GM12891 (cell line): ENCODE results near the gene LST1.

Experiments
- DNase-seq: peaks from one replicate; pipeline ENCODE4 v3.0.0; 2011; ENCODE audit warnings: low spot score; ENCODE audit not compliant: insufficient read length
- FAIRE-seq: peaks from 2 replicates; lab custom pipeline; 2011; peaks lifted over from hg19 to GRCh38; lab: Jason Lieb, UNC
- PAX5 ChIP-seq: IDR thresholded peaks from 2 replicates; pipeline ENCODE4 v1.6.1; 2011; ENCODE audit warnings: low read length, moderate library complexity, mild to moderate bottlenecking; ENCODE audit not compliant: insufficient read depth, severe bottlenecking
- POLR2A ChIP-seq: IDR thresholded peaks from 2 replicates; pipeline ENCODE4 v1.6.1; 2011; ENCODE audit warnings: low read depth, low read length, control low read depth
- POLR2AphosphoS5 ChIP-seq: IDR thresholded peaks from 2 replicates; pipeline ENCODE4 v1.6.1; 2011; ENCODE audit warnings: low read depth, low read length, control low read depth
- POU2F2 ChIP-seq: IDR thresholded peaks from 2 replicates; pipeline ENCODE4 v1.6.1; 2011; ENCODE audit warnings: low read depth, mild to moderate bottlenecking, control low read depth, low read length, moderate library complexity
- SPI1 ChIP-seq: IDR thresholded peaks from 2 replicates; pipeline ENCODE4 v1.6.1; 2011; ENCODE audit warnings: low read depth, low read length, control low read depth
- TAF1 ChIP-seq: IDR thresholded peaks from 2 replicates; pipeline ENCODE4 v1.6.1; 2011; ENCODE audit warnings: low read depth, low read length, control low read depth

The LST1 gene

DNA sequence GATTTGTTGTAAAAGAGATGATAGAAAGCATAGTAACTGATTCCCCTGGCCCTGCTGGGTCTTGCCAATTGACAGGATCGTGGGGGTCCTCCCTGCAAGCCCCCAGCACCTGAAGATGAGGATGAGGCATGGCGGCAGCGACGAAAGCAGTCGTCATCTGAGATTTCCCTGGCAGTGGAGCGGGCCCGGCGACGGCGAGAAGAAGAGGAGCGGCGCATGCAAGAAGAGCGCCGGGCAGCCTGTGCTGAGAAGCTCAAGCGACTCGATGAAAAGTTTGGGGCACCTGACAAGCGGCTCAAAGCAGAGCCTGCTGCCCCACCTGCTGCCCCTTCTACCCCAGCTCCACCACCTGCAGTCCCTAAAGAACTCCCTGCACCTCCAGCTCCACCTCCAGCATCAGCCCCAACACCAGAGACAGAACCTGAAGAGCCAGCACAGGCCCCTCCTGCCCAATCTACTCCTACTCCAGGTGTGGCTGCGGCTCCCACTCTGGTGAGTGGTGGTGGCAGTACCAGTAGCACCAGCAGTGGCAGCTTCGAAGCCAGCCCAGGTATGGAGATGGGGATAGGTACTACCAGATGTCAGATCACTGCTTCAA lies 41.7 kb downstream of the LST1 start:
- FAIRE-seq = no peak
- TF ChIP-seq POLR2A = peak; percentile 33; the same call in 1 of the 2 replicates
- 0 out of 2 replicates have a peak, but pooled peaks have one; percentile 39 for TF ChIP-seq POLR2AphosphoS5
- TF ChIP-seq TAF1 = no peak
- no peak for DNase-seq

DNA sequence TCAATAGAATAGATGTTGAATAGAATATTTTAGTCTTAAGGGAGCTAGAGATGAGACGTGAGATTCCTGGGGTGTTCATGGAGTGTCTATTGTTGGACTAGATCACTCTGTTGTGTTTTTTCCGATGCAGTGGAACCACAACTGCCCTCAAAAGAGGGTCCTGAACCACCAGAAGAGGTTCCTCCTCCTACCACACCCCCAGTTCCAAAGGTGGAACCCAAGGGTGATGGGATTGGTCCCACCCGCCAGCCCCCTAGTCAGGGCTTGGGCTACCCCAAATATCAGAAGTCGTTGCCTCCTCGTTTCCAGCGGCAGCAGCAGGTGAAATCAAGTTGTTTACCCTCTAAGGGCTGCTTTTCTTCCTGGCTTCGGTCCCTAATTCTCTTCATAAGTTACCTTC lies 42.9 kb downstream of the LST1 start:
- TF ChIP-seq POLR2A (peak; percentile 49; the same call in 1 of the 2 replicates), POLR2AphosphoS5 (no peak)
- FAIRE-seq = no peak
- no peak for DNase-seq

DNA sequence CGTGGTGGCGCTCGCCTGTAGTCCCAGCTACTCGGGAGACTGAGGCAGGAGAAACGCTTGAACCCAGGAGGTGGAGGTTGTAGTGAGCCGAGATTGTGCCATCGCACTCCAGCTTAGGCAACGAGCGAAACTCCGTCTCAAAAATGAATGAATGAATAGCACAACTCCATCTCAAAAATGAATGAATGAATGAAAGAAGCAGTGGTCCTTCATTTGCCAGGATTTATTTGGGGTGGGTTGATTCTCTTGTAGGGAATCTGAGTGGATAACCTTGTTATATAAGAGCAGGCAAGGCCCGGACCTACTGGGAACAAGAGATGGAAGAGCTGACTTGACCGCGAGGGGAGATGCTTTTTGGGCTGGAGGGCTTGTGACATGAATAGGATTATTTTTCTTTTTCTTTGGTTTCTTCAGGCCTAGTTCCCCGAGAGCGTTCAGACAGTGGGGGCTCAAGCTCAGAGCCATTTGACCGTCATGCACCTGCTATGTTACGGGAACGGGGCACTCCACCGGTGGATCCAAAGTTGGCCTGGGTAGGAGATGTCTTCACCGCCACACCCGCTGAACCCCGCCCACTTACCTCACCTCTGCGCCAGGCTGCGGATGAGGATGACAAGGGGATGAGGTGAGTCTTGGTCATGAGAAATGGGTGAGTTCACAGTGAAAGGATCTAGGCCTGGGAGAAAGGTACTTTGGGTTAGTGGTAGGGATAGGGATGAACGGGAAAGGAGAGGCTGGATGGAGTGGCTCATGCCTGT lies 44.3 kb downstream of the LST1 start:
- FAIRE-seq (no peak), DNase-seq (no peak)
- TF ChIP-seq POLR2A (no peak; the same call in 1 of the 2 replicates), POLR2AphosphoS5 (0 out of 2 replicates have a peak, but pooled peaks have one; percentile 49), POU2F2 (0 out of 2 replicates have a peak, but pooled peaks have one; percentile 12)

DNA sequence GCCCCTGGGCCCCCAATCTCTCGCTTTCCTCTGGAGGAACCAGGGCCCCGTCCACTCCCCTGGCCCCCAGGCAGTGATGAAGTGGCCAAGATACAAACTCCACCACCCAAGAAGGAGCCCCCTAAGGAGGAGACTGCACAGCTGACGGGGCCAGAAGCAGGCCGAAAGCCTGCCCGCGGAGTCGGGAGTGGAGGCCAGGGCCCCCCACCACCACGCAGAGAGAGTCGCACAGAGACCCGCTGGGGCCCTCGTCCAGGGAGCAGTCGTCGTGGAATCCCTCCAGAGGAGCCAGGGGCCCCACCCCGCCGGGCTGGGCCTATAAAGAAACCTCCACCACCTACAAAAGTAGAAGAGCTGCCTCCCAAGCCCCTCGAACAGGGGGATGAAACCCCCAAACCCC lies 45.1 kb downstream of the LST1 start:
- TF ChIP-seq POLR2A (no peak), POLR2AphosphoS5 (no peak), TAF1 (no peak), PAX5 (no peak), POU2F2 (no peak)
- no peak for FAIRE-seq
- no peak for DNase-seq

DNA sequence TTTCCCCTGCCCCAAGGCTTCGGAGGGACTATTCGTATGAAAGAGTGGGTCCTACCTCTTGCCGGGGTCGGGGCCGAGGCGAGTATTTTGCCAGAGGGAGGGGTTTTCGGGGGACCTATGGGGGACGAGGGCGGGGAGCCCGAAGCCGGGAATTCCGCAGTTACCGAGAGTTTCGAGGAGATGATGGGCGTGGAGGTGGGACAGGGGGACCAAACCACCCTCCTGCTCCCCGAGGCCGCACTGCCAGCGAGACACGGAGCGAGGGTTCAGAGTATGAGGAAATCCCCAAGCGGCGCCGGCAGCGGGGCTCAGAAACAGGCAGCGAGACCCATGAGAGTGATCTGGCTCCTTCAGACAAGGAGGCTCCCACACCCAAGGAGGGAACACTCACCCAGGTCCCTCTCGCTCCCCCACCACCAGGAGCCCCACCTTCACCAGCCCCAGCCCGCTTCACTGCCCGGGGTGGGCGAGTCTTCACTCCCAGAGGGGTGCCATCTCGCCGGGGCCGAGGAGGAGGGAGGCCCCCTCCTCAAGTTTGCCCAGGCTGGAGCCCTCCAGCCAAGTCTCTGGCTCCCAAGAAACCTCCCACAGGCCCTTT lies 45.7 kb downstream of the LST1 start:
- DNase-seq (no peak), FAIRE-seq (no peak)
- TF ChIP-seq POU2F2 (no peak), SPI1 (no peak), PAX5 (no peak), POLR2AphosphoS5 (0 out of 2 replicates have a peak, but pooled peaks have one; percentile 17), POLR2A (0 out of 2 replicates have a peak, but pooled peaks have one; percentile 11)

DNA sequence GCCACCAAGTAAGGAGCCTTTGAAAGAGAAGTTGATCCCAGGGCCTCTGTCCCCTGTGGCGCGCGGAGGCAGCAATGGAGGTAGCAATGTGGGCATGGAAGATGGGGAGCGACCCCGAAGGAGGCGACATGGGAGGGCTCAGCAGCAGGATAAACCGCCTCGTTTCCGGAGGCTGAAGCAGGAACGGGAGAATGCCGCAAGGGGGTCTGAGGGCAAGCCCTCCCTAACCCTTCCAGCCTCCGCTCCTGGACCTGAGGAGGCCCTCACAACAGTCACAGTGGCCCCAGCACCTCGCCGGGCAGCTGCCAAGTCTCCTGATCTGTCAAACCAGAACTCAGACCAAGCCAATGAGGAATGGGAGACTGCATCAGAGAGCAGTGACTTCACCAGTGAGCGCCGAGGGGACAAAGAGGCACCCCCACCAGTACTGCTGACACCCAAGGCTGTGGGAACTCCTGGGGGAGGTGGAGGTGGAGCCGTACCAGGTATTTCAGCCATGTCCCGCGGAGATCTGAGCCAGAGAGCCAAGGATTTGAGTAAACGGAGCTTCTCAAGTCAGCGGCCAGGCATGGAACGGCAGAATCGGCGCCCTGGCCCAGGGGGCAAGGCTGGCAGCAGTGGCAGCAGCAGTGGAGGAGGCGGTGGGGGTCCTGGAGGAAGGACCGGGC lies 46.3 kb downstream of the LST1 start:
- TF ChIP-seq POLR2A (peak; percentile 62), SPI1 (no peak), TAF1 (no peak), PAX5 (no peak), POLR2AphosphoS5 (peak; percentile 61; the same call in 1 of the 2 replicates), POU2F2 (no peak)
- no peak for FAIRE-seq
- no peak for DNase-seq

DNA sequence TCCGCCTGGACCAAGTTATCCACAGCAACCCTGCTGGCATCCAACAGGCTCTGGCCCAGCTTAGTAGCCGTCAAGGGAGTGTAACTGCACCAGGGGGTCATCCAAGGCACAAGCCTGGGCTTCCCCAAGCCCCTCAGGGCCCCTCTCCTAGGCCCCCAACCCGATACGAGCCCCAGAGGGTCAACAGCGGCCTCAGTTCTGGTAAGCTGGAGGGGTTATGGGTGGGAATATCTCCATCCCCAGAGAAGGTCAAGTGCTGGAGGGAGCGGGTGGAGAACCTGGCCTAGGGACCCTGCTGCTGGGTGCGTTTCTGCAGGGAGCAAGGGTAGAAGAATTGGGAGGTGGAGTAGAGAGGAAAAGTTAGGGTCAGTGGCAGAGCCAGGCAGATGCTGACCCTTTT lies 47.4 kb downstream of the LST1 start:
- TF ChIP-seq POU2F2 (no peak), SPI1 (no peak), POLR2A (peak; percentile 35; the same call in 1 of the 2 replicates)
- DNase-seq = no peak
- FAIRE-seq = no peak

DNA sequence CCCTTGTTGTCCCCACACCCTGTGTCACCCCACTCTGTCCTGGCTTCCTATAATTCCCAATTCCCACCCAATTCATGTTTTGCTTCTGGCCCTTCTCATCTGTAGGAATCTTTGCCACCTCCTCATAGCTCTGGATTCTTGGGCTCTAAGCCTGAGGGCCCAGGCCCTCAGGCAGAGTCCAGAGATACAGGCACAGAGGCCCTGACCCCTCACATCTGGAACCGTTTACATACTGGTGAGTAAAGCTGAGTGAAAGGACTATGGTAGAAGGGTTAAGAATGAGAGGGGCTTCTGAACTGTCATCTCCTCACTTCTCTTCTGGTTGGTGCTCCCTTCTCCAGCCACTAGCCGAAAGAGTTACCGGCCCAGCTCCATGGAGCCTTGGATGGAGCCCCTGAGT lies 48.1 kb downstream of the LST1 start:
- DNase-seq = no peak
- TF ChIP-seq POLR2A = no peak
- no peak for TF ChIP-seq TAF1
- TF ChIP-seq POU2F2 = no peak
- no peak for TF ChIP-seq SPI1
- TF ChIP-seq POLR2AphosphoS5 = no peak
- no peak for TF ChIP-seq PAX5
- FAIRE-seq = no peak

DNA sequence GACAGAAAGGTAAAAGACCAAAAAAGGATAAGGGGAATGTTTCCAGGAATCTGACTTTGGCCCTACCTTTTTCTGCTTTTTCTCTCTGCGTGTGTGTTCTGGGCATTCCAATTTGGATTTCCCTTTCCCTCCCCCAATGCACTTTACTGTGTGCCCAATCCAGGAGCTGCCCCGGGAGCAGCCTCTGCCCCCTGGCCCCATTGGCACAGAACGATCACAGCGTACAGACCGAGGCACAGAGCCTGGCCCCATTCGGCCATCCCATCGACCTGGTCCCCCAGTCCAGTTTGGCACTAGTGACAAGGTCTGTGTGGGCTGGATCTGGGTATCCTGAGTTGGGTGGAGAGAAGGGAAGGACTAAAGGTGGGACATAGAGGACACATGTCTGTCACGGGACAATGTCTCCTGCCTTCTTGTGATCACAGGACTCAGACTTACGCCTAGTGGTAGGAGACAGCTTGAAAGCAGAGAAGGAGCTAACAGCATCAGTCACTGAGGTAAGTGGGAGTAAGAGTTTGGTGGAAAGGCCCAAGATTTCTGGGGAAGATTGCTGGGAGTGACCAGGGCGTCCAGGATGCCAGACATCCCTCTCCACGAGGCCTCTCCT lies 49.0 kb downstream of the LST1 start:
- FAIRE-seq = no peak
- TF ChIP-seq TAF1 = no peak
- TF ChIP-seq POLR2AphosphoS5 = no peak
- no peak for TF ChIP-seq POU2F2
- no peak for TF ChIP-seq SPI1
- no peak; the same call in 1 of the 2 replicates for TF ChIP-seq POLR2A
- TF ChIP-seq PAX5 = no peak
- DNase-seq = no peak
